ENCODE measurements around the gene SLC6A3. TPM values are rescaled to one million over a fixed set of nuclear protein-coding genes. Genes with fewer than 3 reads are reported as not detected.

Gene SLC6A3
- polyA plus RNA-seq, 3 donors, result 0.41 to 0.72 (median 0.47) TPM

GRCh38 chr5:1410156-1411014, 34.9 kb downstream of the SLC6A3 start:
- DNase-seq (ENCODE audit: low read depth in 3 of 3, low spot score in 2 of 3), result no peak

- DNase-seq (ENCODE audit: low read depth in 3 of 3, low spot score in 2 of 3), result no peak
These were observed 35.7 kb downstream of the SLC6A3 start for GRCh38 chr5:1409381-1410110.

GRCh38 chr5:1406681-1407640, 38.3 kb downstream of the SLC6A3 start:
- DNase-seq (ENCODE audit: low read depth in 3 of 3, low spot score in 2 of 3), result no peak

- no peak for DNase-seq (ENCODE audit: low read depth in 3 of 3, low spot score in 2 of 3)
These were observed 39.4 kb downstream of the SLC6A3 start for GRCh38 chr5:1405539-1406530.

- DNase-seq (ENCODE audit: low read depth in 3 of 3, low spot score in 2 of 3), result no peak
These were observed 40.1 kb downstream of the SLC6A3 start for GRCh38 chr5:1405121-1405520.

GRCh38 chr5:1404062-1404461, 41.2 kb downstream of the SLC6A3 start:
- no peak for DNase-seq (ENCODE audit: low read depth in 3 of 3, low spot score in 2 of 3)

GRCh38 chr5:1402611-1403255, 42.5 kb downstream of the SLC6A3 start:
- no peak for DNase-seq (ENCODE audit: low read depth in 3 of 3, low spot score in 2 of 3)

GRCh38 chr5:1401536-1402138, 43.6 kb downstream of the SLC6A3 start:
- no peak for DNase-seq (ENCODE audit: low read depth in 3 of 3, low spot score in 2 of 3)

GRCh38 chr5:1400936-1401335, 44.3 kb downstream of the SLC6A3 start:
- DNase-seq (ENCODE audit: low read depth in 3 of 3, low spot score in 2 of 3), result no peak

- no peak for DNase-seq (ENCODE audit: low read depth in 3 of 3, low spot score in 2 of 3)
These were observed 44.9 kb downstream of the SLC6A3 start for GRCh38 chr5:1400211-1400855.

GRCh38 chr5:1399737-1400136, 45.5 kb downstream of the SLC6A3 start:
- no peak for DNase-seq (ENCODE audit: low read depth in 3 of 3, low spot score in 2 of 3)

- DNase-seq (ENCODE audit: low read depth in 3 of 3, low spot score in 2 of 3), result no peak
These were observed 48.9 kb downstream of the SLC6A3 start for GRCh38 chr5:1396293-1396816.

- DNase-seq (ENCODE audit: low read depth in 3 of 3, low spot score in 2 of 3), result no peak
These were observed 50.1 kb downstream of the SLC6A3 start for GRCh38 chr5:1394881-1395860.

GRCh38 chr5:1393571-1394501, 51.4 kb downstream of the SLC6A3 start:
- no peak for DNase-seq (ENCODE audit: low read depth in 3 of 3, low spot score in 2 of 3)

GRCh38 chr5:1392801-1393565, 52.3 kb downstream of the SLC6A3 start:
- DNase-seq (ENCODE audit: low read depth in 3 of 3, low spot score in 2 of 3), result no peak

All from right renal cortex interstitium (tissue), 3 donors.